ENCODE results near the gene SNX22. TPM values are rescaled to one million over a fixed set of nuclear protein-coding genes. Genes with fewer than 3 reads are reported as not detected.
"Not testable (repeated sequence)": the region's sequence is repeated elsewhere in the genome, so short reads cannot be mapped to it uniquely, and the experiment has no call there.

SNX22 gene
- under 1 TPM; 0.60 to 0.74 TPM for total RNA-seq

GRCh38 chr15:64151727-64152506 is at the start of gene SNX22:
TSS of gene SNX22 (plus strand) at chr15:64151731. CDS start at chr15:64151776, 45 bp downstream.
- H3K27ac Mint-ChIP-seq: peak within 1 kb of the TSS; percentile 28
- peak; percentile 45 to 48 for DNase-seq

GRCh38 chr15:64102497-64102896 is 49.0 kb upstream of the SNX22 start:
- H3K9me3 Mint-ChIP-seq: peaks cover 2 to 3% of the 10 kb centered on the region in 2 donors
- H3K27ac Mint-ChIP-seq: no peak overlapping the region
- H3K4me3 Mint-ChIP-seq: no peak overlapping the region
- DNase-seq (no peak), ATAC-seq (replicated peaks in 1 of 2) (no peak)
- peaks cover 3 to 6% of the 10 kb centered on the region in 2 donors for H3K36me3 Mint-ChIP-seq (ENCODE audit: insufficient read depth in 2 of 2)
- H3K27me3 Mint-ChIP-seq (ENCODE audit: low read depth): no peaks in the 10 kb centered on the region
- H3K4me1 Mint-ChIP-seq (ENCODE audit: low read depth): peaks cover 34% of the 10 kb centered on the region

More at GRCh38 chr15:64151727-64152506, at the start of gene SNX22:
- Mint-ChIP-seq H3K27me3 (ENCODE audit: low read depth) (peaks cover 17% of the 10 kb centered on the region), H3K9me3 (no peaks in the 10 kb centered on the region), H3K4me3 (peak within 1 kb of the TSS; percentile 85 to 88), H3K36me3 (ENCODE audit: insufficient read depth in 2 of 2) (peaks cover 0 to 7% of the 10 kb centered on the region in 2 donors), H3K4me1 (ENCODE audit: low read depth) (peaks cover 29% of the 10 kb centered on the region)
- peak; percentile 12 to 19 for ATAC-seq (replicated peaks in 1 of 2)

DNA sequence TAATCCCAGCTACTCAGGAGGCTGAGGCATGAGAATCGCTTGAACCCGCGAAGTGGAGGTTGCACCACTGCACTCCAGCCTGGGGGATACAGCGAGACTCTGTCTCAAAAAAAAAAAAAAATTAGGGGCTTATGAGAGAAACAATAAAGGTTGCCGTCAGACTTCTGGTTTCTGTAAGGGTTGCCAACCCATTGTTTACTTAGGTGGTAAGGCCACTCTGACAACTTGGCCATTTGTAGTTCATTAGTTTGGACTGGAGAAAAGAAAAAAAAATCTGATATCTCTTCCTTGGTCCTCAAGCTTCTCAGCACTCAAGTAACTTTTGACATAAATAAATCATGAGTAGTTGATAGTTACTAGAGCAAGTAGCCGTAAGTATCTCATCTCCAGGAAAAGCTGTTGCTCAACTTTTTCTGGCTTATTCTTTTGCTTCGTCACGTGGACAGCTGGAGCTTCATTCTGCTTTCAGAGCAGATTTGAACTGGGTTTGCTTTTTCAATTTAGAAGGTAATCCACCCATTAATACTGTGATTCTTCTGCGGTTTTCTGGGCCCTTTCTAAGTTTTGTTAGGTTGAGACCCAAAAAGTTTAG is 46.3 kb upstream of the SNX22 start:
- Mint-ChIP-seq H3K4me1 (ENCODE audit: low read depth) (peaks cover 28% of the 10 kb centered on the region), H3K27me3 (ENCODE audit: low read depth) (no peaks in the 10 kb centered on the region), H3K9me3 (peaks cover 2 to 3% of the 10 kb centered on the region in 2 donors), H3K4me3 (no peak overlapping the region), H3K27ac (no peak overlapping the region), H3K36me3 (ENCODE audit: insufficient read depth in 2 of 2) (peaks cover 3 to 9% of the 10 kb centered on the region in 2 donors)
- ATAC-seq (replicated peaks in 1 of 2): no peak
- DNase-seq: no peak

DNA sequence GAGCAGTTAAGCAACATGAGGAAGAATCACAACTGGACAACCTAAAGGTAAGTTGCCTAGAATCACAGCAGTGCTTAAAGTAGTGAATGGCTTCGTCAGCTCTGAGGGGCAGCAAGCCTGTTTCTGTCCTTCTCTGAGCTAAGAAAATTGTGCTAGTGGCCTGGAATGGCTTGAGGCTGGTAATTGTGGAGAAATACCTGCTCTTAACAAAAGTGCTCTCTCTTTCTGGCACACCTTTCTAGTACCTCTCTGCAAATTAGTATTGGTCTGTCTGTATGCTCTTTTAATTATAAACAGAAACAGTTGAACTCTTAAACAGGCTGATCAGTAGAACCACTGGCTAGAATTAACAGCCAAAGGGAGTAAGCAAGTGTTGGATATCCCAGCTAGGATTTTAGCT is 44.2 kb upstream of the SNX22 start:
- peaks cover 1 to 2% of the 10 kb centered on the region in 2 donors for H3K9me3 Mint-ChIP-seq
- peaks cover 46% of the 10 kb centered on the region for H3K4me1 Mint-ChIP-seq (ENCODE audit: low read depth)
- peaks cover 2 to 12% of the 10 kb centered on the region in 2 donors for H3K36me3 Mint-ChIP-seq (ENCODE audit: insufficient read depth in 2 of 2)
- no peak overlapping the region for H3K4me3 Mint-ChIP-seq
- no peak for DNase-seq
- no peak overlapping the region for H3K27ac Mint-ChIP-seq
- no peak for ATAC-seq (replicated peaks in 1 of 2)
- H3K27me3 Mint-ChIP-seq (ENCODE audit: low read depth): no peaks in the 10 kb centered on the region

DNA sequence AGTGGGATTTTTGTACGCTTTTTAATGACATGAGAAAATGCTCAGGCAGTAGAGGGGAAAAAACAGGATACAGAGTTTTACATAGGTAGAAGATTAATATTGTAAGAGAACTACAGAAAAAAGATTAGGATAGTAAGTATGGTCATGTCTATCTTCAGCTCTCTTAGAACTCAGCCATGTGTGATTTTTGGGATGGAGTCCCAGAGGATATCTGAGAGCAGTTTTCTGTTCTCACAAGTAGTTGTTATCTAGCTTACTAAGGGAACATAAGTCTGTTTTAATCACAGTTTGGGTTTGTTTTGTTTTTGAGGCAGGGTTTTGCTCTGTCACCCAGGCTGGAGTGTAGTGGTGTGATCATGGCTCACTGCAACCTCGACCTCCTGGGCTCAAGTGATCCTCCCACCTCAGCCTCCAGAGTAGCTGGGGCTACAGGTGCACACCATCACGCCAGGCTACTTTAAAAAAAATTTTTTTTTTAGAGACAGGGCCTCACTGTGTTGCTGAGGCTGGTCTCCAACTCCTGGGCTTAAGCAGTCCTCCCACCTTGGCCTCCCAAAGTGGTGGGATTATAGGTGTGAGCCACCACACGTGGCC is 41.3 kb upstream of the SNX22 start:
- Mint-ChIP-seq H3K27ac (peak overlapping the region; percentile 82), H3K4me1 (ENCODE audit: low read depth) (peaks cover 42% of the 10 kb centered on the region), H3K4me3 (peak overlapping the region in 1 of 2 donors; percentile 34), H3K36me3 (ENCODE audit: insufficient read depth in 2 of 2) (peaks cover 5 to 19% of the 10 kb centered on the region in 2 donors)
- not testable (repeated sequence) for H3K9me3 Mint-ChIP-seq; H3K27me3 Mint-ChIP-seq (ENCODE audit: low read depth); DNase-seq; ATAC-seq (replicated peaks in 1 of 2)

DNA sequence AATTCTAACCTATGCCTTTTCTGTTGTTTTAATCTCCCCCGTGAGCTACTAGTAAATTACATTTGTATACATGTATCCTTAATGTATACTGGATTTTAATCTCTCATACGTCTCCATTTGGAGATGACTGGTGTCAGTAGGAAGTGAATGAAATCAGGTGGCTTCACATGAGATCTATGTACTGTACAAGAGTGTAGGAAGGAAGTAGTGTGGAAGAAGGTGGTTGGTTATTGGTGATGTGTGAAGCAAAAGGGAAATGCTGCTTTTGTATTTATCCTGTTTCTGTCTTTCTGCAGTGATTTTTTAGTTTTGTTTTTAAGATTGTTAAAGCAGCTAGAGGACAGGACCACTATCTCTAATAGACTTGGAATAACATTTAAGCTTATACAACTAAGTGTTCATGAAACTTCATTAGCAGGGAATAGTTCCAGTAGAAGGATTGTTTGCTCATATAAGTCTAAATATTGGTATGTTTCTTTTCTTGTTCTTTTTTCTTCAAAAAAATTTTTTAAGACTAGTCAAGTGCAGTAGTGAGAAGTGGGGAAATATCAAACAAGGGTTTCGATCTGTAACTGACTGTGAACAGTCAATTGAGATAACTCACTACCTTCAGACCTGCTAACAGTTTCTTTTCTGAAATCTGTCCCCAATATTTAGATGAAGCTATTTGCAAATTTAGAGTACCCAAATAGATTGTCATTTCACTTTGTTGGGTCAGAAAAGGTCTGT is 40.4 kb upstream of the SNX22 start:
- no peak for DNase-seq
- H3K9me3 Mint-ChIP-seq: no peaks in the 10 kb centered on the region
- no peaks in the 10 kb centered on the region for H3K27me3 Mint-ChIP-seq (ENCODE audit: low read depth)
- ATAC-seq (replicated peaks in 1 of 2): no peak
- H3K4me1 Mint-ChIP-seq (ENCODE audit: low read depth): peaks cover 42% of the 10 kb centered on the region
- H3K36me3 Mint-ChIP-seq (ENCODE audit: insufficient read depth in 2 of 2): peaks cover 5 to 19% of the 10 kb centered on the region in 2 donors
- peak overlapping the region; percentile 55 for H3K27ac Mint-ChIP-seq
- H3K4me3 Mint-ChIP-seq: peak overlapping the region in 1 of 2 donors; percentile 43

GRCh38 chr15:64111679-64112050 is 39.9 kb upstream of the SNX22 start:
- Mint-ChIP-seq H3K36me3 (ENCODE audit: insufficient read depth in 2 of 2) (peaks cover 5 to 19% of the 10 kb centered on the region in 2 donors), H3K27ac (peak overlapping the region; percentile 95), H3K9me3 (no peaks in the 10 kb centered on the region), H3K27me3 (ENCODE audit: low read depth) (no peaks in the 10 kb centered on the region), H3K4me1 (ENCODE audit: low read depth) (peaks cover 37% of the 10 kb centered on the region), H3K4me3 (peak overlapping the region in 1 of 2 donors; percentile 43)
- no peak for DNase-seq
- no peak for ATAC-seq (replicated peaks in 1 of 2)

DNA sequence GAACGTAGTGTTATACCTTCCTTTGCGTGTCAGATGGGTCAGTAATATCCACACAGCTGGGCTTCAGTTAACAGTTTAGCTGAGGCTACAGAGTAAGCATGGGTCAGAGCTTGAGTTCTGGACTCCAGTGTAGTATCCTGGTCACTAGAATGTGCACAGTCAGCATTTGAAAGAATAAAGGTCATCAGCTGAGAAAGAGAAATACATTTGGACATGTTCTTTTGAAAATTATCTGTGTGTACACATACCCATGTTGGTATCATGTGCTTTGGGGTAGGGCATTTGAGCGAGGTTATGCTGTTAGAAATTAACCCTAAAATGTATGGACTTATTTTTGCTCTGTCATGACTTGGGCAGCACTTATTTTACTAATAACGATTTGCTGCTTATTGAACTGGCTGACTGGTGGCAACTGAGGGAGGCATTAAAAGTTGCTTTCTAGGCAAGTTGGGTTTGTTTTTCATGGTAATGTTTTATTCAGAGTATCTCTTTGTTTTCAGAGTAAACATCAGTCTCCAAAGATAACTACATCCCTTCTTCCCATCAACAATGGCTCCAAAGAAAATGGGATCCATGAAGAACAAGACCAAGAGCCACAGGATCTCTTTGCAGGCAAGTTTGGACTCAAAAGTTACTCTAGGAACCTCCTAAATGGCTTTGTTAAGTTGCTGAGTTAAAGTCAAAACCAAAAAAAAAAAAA is 39.3 kb upstream of the SNX22 start:
- no peak for ATAC-seq (replicated peaks in 1 of 2)
- Mint-ChIP-seq H3K4me1 (ENCODE audit: low read depth) (peaks cover 37% of the 10 kb centered on the region), H3K9me3 (no peaks in the 10 kb centered on the region), H3K27ac (peak overlapping the region; percentile 95), H3K27me3 (ENCODE audit: low read depth) (no peaks in the 10 kb centered on the region), H3K4me3 (peak overlapping the region in 1 of 2 donors; percentile 43), H3K36me3 (ENCODE audit: insufficient read depth in 2 of 2) (peaks cover 5 to 19% of the 10 kb centered on the region in 2 donors)
- DNase-seq: no peak

GRCh38 chr15:64112904-64113303 is 38.6 kb upstream of the SNX22 start:
- H3K27ac Mint-ChIP-seq: peak overlapping the region; percentile 95

DNA sequence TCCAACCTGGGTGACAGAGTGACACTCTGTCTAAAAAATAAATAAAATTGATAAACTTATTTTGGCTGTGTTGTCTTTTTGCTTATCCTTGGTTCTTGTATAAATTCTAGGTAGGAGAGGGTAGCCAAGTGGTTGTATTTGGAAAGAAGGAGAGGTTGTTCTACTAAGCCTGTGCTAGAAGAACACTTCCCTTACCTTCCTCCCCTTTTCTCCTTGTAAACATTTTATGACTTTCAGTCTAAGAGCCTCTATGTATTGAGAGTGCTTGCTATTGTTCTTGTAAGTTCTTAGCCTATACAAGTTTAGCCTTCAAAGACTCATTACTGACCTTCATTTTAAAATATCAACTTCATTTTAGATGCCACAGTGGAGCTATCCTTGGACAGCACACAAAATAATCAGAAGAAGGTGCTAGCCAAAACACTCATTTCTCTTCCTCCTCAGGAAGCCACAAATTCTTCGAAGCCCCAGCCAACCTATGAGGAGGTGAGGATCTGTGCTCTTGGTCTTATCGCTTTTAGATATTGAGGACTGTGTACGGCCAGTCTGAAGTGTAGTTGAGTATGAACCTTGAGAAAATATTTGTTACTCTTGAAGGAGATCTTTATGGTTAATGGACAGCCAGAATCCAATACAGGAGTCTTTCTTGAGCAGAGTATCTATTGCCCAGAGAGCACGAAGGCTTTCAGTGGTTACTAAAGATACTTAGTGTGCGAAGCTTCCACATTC is 33.6 kb upstream of the SNX22 start:
- Mint-ChIP-seq H3K36me3 (ENCODE audit: insufficient read depth in 2 of 2) (peaks cover 8 to 15% of the 10 kb centered on the region in 2 donors), H3K4me3 (no peak overlapping the region), H3K27me3 (ENCODE audit: low read depth) (no peaks in the 10 kb centered on the region), H3K4me1 (ENCODE audit: low read depth) (peaks cover under 1% of the 10 kb centered on the region), H3K27ac (no peak overlapping the region), H3K9me3 (no peaks in the 10 kb centered on the region)
- DNase-seq (no peak), ATAC-seq (replicated peaks in 1 of 2) (no peak)

More at GRCh38 chr15:64112904-64113303, 38.6 kb upstream of the SNX22 start:
- Mint-ChIP-seq H3K4me1 (ENCODE audit: low read depth) (peaks cover 37% of the 10 kb centered on the region), H3K9me3 (no peaks in the 10 kb centered on the region), H3K36me3 (ENCODE audit: insufficient read depth in 2 of 2) (peaks cover 5 to 19% of the 10 kb centered on the region in 2 donors), H3K4me3 (peak overlapping the region in 1 of 2 donors; percentile 43), H3K27me3 (ENCODE audit: low read depth) (no peaks in the 10 kb centered on the region)
- ATAC-seq (replicated peaks in 1 of 2) (peak; percentile 90 to 96), DNase-seq (no peak)

- not testable (repeated sequence) for H3K27ac Mint-ChIP-seq; H3K4me3 Mint-ChIP-seq; ATAC-seq (replicated peaks in 1 of 2); H3K9me3 Mint-ChIP-seq; H3K4me1 Mint-ChIP-seq (ENCODE audit: low read depth); DNase-seq; H3K27me3 Mint-ChIP-seq (ENCODE audit: low read depth)
- H3K36me3 Mint-ChIP-seq (ENCODE audit: insufficient read depth in 2 of 2): peaks cover 2 to 10% of the 10 kb centered on the region in 2 donors
These were observed 31.2 kb upstream of the SNX22 start for GRCh38 chr15:64120322-64120721.

DNA sequence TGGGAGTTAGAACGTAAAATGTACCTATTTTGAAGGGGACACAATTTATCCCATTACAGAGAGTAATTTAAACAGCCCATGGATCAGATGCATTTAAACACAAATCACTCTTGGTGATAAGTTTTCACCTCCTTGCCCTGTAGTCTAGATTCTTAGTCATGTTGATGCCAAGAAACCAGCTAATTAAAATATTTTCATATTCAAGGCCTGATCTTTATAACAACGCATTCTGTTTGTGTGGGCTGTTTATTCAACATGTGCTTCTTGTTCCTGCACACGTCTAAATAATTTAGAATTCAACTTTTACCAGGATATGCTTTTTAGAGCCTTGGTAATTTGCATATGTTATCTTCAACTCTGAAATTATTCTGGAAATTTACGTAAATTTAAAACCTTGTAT is 29.9 kb upstream of the SNX22 start:
- Mint-ChIP-seq H3K36me3 (ENCODE audit: insufficient read depth in 2 of 2) (peaks cover 2 to 12% of the 10 kb centered on the region in 2 donors), H3K9me3 (no peaks in the 10 kb centered on the region), H3K4me3 (no peak overlapping the region), H3K4me1 (ENCODE audit: low read depth) (no peaks in the 10 kb centered on the region), H3K27ac (no peak overlapping the region), H3K27me3 (ENCODE audit: low read depth) (no peaks in the 10 kb centered on the region)
- no peak for DNase-seq
- no peak for ATAC-seq (replicated peaks in 1 of 2)
